ENCODE results near the gene FAM120B. TPM values are rescaled to one million over a fixed set of nuclear protein-coding genes. Genes with fewer than 3 reads are reported as not detected.

The FAM120B gene
- total RNA-seq, 1 experiment from 2014 or later = 16.7 TPM

DNA sequence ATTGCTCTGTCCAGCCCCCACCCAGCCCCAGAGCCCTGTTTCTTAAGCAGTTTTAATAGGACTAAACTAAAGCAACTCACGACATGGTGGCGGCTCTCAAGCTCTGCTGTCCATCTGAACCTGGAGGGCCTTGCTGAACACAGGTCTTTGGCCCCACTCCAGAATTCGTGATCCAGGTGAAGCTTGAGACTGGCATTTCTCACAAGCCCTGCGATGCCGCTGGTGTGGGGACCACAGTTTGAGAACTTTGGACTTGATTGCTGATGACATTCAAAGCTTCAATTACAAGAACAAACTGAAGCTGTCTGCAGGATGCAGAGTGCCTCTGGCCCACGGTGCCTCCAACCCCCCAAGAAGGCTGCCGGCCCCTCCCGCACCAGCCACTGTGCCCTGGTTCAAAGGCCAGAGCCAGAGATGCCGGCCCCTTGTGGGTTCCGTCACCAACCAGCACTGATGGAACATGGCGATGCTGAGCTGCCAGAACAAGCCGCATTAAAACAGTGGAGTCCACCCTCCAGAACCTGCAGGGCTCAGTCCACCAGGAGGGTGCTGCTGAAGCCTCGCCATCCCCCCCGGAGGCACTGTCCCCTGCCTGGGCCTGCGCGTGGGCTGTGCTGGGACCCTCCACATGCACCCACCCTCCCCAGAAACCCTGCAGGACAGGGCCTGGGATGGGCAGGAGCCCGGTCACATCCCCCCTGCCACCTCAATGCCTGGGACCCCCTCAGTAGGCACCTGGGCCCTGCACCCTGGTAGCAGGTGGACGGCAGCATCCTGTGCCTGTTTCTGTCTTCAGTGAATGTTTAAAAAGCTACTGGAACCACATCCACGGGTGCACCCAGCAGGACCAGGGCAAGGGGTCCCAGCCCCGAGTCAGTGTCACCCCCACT lies 145.4 kb downstream of the FAM120B start:
- Histone ChIP-seq H3K23ac (ENCODE audit: insufficient read length, low read depth, low read length) (no peak overlapping the region), H3K27me3 (ENCODE audit: insufficient read depth, low read length) (no peaks in the 10 kb centered on the region), H3K79me1 (ENCODE audit: insufficient read depth, low read depth, low read length, poor library complexity, severe bottlenecking) (no peaks in the 10 kb centered on the region), H4K5ac (ENCODE audit: insufficient read length, low read depth, low read length) (no peak overlapping the region), H2BK120ac (ENCODE audit: low read depth, low read length, poor library complexity, severe bottlenecking) (no peak overlapping the region), H2AK5ac (ENCODE audit: insufficient read length, low read length) (no peak overlapping the region), H3K23me2 (ENCODE audit: insufficient read length, low read depth, low read length, poor library complexity, severe bottlenecking) (no peaks in the 10 kb centered on the region), H3K9ac (ENCODE audit: extremely low read depth, insufficient read length, low read length) (no peak overlapping the region), H3K56ac (ENCODE audit: insufficient read length, low read depth, low read length) (no peak overlapping the region), H2BK20ac (ENCODE audit: low read depth, low read length, poor library complexity, severe bottlenecking) (no peak overlapping the region), H3K4me1 (ENCODE audit: insufficient read depth, low read length) (no peaks in the 10 kb centered on the region), H4K20me1 (ENCODE audit: control insufficient read depth, insufficient read depth, insufficient read length) (no peaks in the 10 kb centered on the region), H3K18ac (ENCODE audit: insufficient read length, low read depth, low read length) (no peak overlapping the region), H3T11ph (ENCODE audit: low read length) (no peak overlapping the region), H2BK12ac (ENCODE audit: insufficient read length, low read depth, low read length) (no peak overlapping the region), H4K91ac (ENCODE audit: insufficient read length, low read depth, low read length) (no peak overlapping the region), H3K27ac (ENCODE audit: insufficient read length, low read depth, low read length) (no peak overlapping the region), H4K8ac (replicated peaks; ENCODE audit: insufficient read length, low read depth, low read length) (no peak overlapping the region), H3K79me2 (ENCODE audit: insufficient read depth, low read length) (no peaks in the 10 kb centered on the region), H3K4me2 (ENCODE audit: insufficient read depth, insufficient read length, low read length) (no peak overlapping the region), H2BK15ac (ENCODE audit: low read depth, low read length) (no peak overlapping the region), H2AFZ (ENCODE audit: low read length) (no peak overlapping the region), H3K4ac (ENCODE audit: low read depth, low read length) (no peak overlapping the region), H3K14ac (ENCODE audit: insufficient read depth, low read length) (no peak overlapping the region), H3K9me3 (ENCODE audit: control insufficient read depth, low read depth, low read length) (no peaks in the 10 kb centered on the region), H2BK5ac (ENCODE audit: insufficient read length, low read length) (no peak overlapping the region)
- Mint-ChIP-seq H3K9me3 (peaks cover 0 to 6% of the 10 kb centered on the region in 2 experiments; a peak in 4 of 5 replicates), H3K4me3 (no peak overlapping the region), H3K36me3 (ENCODE audit: insufficient read depth in 1 of 3, low read depth in 3 of 3) (no peaks in the 10 kb centered on the region), H3K27me3 (ENCODE audit: low read depth) (peaks cover 4% of the 10 kb centered on the region), H3K4me1 (peaks cover 4 to 16% of the 10 kb centered on the region in 2 experiments), H3K27ac (peak overlapping the region in 1 of 3 experiments; percentile 72; a peak in 1 of 7 replicates)
- DNase-seq = no peak
- TF ChIP-seq, protein P1, sequence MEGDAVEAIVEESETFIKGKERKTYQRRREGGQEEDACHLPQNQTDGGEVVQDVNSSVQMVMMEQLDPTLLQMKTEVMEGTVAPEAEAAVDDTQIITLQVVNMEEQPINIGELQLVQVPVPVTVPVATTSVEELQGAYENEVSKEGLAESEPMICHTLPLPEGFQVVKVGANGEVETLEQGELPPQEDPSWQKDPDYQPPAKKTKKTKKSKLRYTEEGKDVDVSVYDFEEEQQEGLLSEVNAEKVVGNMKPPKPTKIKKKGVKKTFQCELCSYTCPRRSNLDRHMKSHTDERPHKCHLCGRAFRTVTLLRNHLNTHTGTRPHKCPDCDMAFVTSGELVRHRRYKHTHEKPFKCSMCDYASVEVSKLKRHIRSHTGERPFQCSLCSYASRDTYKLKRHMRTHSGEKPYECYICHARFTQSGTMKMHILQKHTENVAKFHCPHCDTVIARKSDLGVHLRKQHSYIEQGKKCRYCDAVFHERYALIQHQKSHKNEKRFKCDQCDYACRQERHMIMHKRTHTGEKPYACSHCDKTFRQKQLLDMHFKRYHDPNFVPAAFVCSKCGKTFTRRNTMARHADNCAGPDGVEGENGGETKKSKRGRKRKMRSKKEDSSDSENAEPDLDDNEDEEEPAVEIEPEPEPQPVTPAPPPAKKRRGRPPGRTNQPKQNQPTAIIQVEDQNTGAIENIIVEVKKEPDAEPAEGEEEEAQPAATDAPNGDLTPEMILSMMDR (conservative IDR thresholded peaks at IDR 0.05) = no peak
- no CpG with 5 or more reads among the region's 20 CpGs for WGBS (ENCODE audit: extremely low coverage, insufficient read length, low lambda C conversion rate)

Measured in H9 (cell line).